ENCODE measurements around the gene SCN8A.

The SCN8A gene

GRCh38 chr12:51838036-51838435 lies 247.0 kb downstream of the SCN8A start:
- no peak for DNase-seq

GRCh38 chr12:51838762-51839161 lies 247.7 kb downstream of the SCN8A start:
- no peak for DNase-seq

- no peak for DNase-seq
Observed at GRCh38 chr12:51839310-51839947, 248.4 kb downstream of the SCN8A start.

GRCh38 chr12:51840966-51841365 lies 249.9 kb downstream of the SCN8A start:
- no peak for DNase-seq

GRCh38 chr12:51841727-51842126 lies 250.7 kb downstream of the SCN8A start:
- no peak for DNase-seq

- no peak for DNase-seq
Observed at GRCh38 chr12:51844854-51845253, 253.8 kb downstream of the SCN8A start.

- DNase-seq = no peak
Observed at GRCh38 chr12:51845482-51845881, 254.4 kb downstream of the SCN8A start.

GRCh38 chr12:51846271-51846691 lies 255.2 kb downstream of the SCN8A start:
- no peak for DNase-seq

GRCh38 chr12:51846911-51847642 lies 256.0 kb downstream of the SCN8A start:
- DNase-seq = no peak

- no peak for DNase-seq
Observed at GRCh38 chr12:51847643-51848325, 256.8 kb downstream of the SCN8A start.

GRCh38 chr12:51848326-51848727 lies 257.3 kb downstream of the SCN8A start, which contains the start of gene FIGNL2:
Gene FIGNL2, minus strand, starts transcription at chr12:51848718. Its CDS starts 26,305 bp downstream, at chr12:51822413.
- no peak for DNase-seq

GRCh38 chr12:51848841-51849735 lies 258.1 kb downstream of the SCN8A start:
- DNase-seq = no peak

GRCh38 chr12:51850081-51850964 lies 259.3 kb downstream of the SCN8A start:
- DNase-seq = no peak

GRCh38 chr12:51850965-51851299 lies 259.9 kb downstream of the SCN8A start:
- no peak for DNase-seq

GRCh38 chr12:51851413-51852124 lies 260.5 kb downstream of the SCN8A start:
- no peak for DNase-seq

GRCh38 chr12:51852404-51853137 lies 261.5 kb downstream of the SCN8A start:
- no peak for DNase-seq

- DNase-seq = no peak
Observed at GRCh38 chr12:51855586-51856428, 264.8 kb downstream of the SCN8A start.

GRCh38 chr12:51860986-51861385 lies 270.0 kb downstream of the SCN8A start:
- no peak for DNase-seq
